ENCODE measurements around the gene GSTM1.
"Not testable (repeated sequence)": the region's sequence is repeated elsewhere in the genome, so short reads cannot be mapped to it uniquely, and the experiment has no call there.

Gene GSTM1

DNA sequence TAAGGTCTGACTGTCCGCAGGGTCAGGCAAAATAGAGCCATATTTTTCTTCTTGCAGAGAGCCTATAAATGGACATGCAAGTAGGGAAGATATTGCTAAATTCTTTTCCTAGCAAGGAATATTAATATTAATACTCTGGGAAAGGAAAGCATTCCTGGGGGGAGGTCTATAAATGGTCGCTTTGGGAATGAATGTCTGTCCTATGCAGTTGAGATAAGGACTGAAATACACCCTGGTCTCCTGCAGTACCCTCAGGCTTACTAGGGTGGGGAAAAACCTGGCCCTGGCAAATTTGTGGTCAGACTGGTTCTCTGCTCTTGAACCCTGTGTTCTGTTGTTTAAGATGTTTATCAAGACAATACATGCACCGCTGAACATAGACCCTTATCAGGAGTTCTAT lies 15.3 kb downstream of the GSTM1 start:
- DNase-seq (ENCODE audit: low read depth), result not testable (repeated sequence)

DNA sequence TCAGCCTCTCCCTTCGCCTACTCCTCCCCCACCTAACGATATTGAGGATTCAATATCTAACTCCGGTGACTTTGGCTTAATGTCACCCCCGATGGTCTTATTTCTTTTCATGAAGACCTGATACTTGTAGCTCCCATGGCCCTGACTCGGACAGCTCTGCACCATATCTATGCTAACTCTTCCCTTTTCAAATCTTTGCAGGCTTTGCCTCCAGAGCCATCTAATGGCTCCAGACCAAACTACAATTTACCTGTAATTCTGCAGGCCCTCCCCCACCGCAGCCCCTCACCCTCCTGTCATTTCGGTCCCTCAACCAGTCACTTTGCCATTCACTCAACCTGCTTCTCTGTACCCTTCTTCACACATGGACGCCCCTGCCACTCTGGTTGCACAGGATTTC lies 16.6 kb downstream of the GSTM1 start:
- no peak for DNase-seq (ENCODE audit: low read depth)

DNA sequence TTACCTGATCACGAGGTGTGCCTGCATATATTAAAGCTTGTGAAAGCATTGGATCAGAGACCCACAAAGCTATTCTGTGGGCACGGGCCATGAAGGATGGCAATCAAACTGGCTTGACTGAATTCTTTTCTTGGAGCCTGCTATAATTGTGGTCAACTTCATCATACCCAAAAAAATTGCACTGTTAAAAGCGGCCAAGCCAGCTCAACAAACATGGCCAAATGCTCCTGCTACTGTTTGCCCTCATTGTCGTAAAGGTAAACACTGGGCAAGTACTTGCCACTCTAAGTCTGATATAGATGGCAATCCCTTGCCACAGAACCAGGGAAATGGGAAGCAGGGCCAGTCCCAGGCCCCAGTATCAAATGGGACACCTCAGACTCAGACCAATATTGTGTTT lies 17.8 kb downstream of the GSTM1 start:
- no peak for DNase-seq (ENCODE audit: low read depth)

DNA sequence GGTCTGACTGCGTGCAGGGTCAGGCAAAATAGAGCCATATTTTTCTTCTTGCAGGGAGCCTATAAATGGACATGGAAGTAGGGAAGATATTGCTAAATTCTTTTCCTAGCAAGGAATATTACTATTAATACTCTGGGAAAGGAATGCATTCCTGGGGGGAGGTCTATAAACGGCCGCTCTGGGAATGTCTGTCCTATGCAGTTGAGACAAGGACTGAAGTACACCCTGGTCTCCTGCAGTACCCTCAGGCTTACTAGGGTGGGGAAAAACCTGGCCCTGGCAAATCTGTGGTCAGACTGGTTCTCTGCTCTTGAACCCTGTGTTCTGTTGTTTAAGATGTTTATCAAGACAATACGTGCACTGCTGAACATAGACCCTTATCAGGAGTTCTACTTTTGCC lies 21.3 kb downstream of the GSTM1 start:
- DNase-seq (ENCODE audit: low read depth), result not testable (repeated sequence)

DNA sequence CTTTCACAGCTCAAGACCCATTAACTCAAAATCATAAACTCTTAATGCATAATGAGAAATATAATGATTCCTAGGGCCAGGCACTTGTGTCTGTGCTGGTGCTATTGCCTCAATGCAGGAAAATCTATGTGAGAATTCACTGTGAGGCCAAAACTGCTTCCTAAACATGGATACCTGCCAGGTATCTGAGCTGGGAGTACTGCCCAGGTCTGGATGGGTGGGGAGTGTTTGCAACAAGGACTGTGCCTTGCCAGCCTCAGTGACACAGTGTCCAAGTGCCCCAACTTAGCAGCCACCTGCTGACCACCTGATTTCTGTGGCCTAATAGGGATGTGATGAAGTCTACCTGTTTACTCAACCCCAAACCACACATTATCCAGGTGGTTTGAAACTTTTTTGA lies 22.2 kb downstream of the GSTM1 start:
- not testable (repeated sequence) for DNase-seq (ENCODE audit: low read depth)

DNA sequence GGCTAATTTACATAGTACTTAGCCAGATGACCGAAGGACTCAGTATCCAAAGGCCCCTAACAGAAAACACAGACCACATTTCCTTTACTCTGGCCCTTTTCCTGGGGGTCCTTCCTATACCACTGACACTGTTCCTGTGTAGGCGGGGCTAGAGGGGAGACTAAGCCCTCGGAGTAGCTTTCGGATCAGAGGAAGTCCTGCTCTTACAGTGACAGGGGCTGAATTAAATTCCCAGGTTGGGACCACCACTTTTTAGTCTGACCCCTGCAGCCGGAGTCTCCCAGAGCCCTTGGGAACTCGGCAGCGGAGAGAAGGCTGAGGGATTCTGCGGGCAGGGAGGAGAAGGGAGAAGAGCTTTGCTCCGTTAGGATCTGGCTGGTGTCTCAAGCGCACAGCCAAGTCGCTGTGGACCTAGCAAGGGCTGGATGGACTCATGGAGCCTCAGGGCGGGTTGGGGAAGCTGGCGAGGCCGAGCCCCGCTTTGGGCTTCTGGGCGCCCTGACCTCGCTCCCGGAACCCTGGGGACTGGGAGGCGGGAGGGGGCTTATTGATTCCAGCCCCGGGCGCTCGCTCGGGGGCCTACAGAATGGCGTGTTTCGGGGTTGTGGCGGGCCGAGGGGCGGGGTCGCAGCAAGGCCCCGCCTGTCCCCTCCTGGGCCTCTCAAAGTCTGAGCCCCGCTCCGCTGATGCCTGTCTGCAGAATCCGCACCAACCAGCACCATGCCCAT lies 24.1 kb downstream of the GSTM1 start, which contains the start of gene GSTM5:
Gene GSTM5, plus strand, starts transcription at position 659 of the 728 bp plus-strand sequence. Its CDS starts 62 bp downstream, at position 721.
- DNase-seq (ENCODE audit: low read depth), result not testable (repeated sequence)

DNA sequence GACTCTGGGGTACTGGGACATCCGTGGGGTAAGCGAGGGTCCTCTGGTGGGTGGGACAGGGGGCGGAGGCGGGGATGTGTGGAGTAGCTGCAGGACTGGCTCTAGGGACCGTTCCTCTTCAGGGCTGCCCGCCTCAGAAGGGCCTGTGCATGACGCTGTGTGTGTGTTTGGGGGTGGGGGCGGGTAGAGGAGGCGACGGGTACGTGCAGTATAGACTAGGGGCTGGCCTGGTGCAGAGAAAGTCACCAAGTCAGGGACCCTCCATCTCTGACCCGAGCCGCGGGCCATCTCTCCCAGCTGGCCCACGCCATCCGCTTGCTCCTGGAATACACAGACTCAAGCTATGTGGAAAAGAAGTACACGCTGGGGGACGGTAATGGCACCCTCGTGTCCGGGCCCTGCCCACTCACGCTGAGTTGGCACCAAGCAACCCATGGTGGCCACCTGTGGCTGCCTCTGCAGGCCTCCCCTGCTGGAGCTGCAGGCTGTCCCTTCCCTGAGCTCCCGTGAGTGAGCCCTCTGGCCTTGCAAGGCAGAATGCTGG lies 24.8 kb downstream of the GSTM1 start:
- no peak for DNase-seq (ENCODE audit: low read depth)

DNA sequence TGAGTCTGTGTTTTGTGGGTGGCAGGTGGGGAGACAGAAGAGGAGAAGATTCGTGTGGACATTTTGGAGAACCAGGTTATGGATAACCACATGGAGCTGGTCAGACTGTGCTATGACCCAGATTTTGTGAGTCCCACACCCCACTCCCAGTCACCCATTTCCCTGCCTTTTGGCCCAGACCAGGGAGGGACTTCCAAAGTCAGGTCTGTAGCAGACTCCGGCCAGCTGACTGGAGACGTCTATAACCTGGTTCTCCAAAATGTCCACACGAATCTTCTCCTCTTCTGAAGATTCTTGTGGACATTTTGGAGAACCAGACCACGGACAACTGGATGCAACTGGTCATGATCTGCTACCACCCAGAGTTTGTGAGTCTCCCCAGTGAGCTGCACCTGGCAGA lies 26.0 kb downstream of the GSTM1 start:
- DNase-seq (ENCODE audit: low read depth), result no peak

DNA sequence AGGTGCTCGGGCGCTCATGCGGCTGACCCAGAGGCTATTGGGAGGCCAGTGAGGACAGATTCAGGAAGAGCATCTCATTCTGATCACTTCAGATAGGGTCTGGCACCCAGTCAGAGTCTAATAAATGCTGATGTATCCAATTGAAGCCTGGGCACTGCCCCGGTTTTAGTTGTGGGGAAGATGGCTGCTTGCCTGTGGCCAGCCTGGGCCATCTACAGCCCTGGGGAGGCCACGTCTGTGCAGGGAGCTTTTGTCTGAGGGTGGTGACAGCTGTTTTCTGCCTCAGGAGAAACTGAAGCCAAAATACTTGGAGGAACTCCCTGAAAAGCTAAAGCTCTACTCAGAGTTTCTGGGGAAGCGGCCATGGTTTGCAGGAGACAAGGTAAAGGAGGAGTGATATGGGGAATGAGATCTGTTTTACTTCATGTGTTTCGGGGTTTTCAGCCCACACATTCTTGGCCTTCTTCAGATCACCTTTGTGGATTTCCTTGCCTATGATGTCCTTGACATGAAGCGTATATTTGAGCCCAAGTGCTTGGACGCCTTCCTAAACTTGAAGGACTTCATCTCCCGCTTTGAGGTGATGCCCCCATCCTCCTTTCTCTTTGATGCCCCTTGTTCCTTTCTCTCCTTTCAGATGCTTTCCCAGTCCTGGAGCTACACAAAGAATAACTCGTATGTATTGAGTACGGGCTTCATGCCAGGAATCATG lies 27.2 kb downstream of the GSTM1 start:
- no peak for DNase-seq (ENCODE audit: low read depth)

DNA sequence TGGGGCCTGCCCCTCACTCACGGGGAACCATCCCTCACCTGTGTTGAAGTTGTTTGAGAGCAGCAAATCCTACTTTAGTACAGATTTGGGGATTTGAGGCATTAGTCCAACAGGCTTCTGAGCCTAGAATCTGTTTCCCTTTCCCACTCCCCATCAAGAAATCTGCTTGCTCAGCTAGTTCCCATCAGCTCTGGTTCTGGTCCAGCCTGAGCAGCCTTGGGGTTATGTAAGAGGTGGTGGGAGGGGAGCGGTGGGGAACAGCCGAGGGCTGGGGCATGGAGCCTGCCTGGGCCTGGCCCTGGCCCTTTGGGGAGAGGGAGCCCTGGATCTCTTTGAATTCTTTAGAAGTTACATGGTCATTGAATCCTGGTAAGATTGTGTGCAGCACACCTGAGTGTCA lies 28.5 kb downstream of the GSTM1 start:
- no peak for DNase-seq (ENCODE audit: low read depth)

DNA sequence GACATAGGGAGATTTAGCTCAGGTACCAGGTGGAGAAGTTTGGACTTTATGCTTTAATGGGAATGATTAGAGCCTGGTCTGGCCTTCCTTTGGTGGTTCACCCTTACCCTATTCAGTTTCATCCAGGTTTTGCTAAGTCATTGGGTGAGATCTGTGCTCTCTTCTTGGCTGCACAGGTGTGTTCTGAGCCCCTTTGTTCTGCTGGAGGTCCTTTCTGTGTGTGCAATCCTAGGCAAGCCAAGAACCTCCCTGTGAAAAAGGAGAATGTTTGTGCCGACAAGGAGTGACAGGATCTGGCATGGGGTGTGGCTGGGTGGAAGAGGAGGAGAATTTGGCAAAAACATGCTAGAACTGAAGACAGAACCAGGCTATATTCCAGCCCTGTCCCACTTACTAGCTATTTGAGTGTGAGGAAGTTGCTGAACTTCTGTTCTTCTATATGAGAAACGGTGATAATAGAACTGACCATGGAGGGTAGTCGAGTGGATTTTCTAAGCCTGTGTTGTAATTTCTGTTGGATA lies 29.0 kb downstream of the GSTM1 start:
- DNase-seq (ENCODE audit: low read depth), result no peak

DNA sequence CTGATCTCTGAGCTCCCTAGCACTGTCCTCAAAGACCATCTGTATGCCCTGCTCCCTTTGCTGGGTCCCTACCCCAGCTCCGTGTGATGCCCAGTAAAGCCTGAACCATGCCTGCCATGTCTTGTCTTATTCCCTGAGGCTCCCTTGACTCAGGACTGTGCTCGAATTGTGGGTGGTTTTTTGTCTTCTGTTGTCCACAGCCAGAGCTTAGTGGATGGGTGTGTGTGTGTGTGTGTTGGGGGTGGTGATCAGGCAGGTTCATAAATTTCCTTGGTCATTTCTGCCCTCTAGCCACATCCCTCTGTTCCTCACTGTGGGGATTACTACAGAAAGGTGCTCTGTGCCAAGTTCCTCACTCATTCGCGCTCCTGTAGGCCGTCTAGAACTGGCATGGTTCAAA lies 30.1 kb downstream of the GSTM1 start:
- DNase-seq (ENCODE audit: low read depth), result no peak

DNA sequence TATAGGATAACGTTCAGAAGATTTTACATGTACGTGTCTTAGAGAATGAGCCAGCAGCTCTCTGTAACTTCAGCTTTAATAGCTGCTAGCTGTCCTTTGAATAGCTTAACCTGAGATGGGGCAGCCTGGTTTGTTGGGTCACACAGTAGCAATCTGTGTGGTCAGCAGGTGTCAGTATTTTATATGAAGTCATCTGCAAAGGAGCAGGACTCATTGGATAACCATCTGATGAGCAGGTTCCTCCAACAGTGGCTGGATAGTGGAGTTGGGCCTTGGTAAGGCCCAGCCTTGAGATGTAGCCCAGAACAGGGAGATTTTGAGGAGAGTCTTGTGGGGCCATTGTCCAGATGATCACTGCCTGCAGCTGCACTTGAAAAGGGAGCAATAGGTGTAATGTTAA lies 30.9 kb downstream of the GSTM1 start:
- DNase-seq (ENCODE audit: low read depth), result no peak

DNA sequence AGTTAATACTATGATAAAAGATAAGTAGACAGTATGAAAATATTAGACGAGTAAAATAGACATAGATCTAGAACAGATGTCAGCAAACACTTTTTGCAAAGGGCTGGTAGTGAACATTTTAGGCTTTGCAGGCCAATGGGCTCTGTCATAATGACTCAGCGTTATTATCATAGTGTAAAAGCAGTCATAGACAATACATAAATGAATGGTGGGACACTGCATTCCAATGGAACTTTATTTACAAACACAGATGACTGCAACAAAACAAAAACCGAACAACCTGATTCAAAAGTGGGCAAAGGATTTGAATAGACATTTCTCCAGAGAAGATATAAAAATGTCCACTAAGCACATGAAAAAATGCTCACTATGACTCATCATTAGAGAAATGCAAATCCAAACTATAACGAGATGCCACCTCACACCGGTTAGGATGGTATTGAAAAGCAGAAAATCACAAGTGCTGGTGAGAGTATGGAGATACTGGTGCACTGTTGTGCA lies 31.8 kb downstream of the GSTM1 start:
- no peak for DNase-seq (ENCODE audit: low read depth)

DNA sequence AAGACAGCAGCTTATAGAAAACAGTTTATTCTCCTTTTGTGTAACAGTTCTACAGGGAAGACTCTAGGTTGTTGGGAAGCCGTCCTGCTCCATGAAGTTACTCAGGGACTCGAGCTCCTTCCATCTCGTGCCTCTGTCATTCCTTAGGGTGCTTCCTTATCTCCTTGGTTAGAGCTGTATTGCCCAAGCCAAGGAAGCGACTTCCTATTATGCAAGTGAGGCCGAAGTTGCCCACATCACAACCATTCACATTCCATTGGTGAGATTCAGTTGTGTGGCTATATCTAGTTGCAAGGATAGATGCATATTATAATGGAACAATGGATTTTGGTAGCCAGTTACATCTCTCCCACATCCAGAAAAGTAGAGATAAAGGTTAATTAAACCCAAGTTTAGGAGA lies 33.4 kb downstream of the GSTM1 start:
- no peak for DNase-seq (ENCODE audit: low read depth)

DNA sequence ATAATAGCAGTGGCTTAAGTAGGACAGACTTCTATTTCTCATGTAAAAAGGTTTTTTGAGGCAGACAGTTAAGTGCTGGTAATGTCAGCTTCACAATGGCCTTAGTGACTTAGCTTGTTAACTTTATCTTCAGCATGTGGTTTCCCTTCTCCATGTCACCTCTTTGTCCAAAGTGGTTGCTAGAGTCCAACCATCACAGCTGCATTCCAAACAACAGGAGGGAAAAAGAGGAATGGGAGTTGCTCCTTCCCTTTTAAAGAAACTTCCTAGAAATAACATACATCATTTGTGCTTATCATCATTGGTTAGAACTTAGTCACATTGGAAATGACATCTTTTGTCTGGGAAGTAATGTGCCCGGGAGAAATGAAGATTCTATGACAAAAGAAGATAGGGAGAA lies 34.4 kb downstream of the GSTM1 start:
- no peak for DNase-seq (ENCODE audit: low read depth)

DNA sequence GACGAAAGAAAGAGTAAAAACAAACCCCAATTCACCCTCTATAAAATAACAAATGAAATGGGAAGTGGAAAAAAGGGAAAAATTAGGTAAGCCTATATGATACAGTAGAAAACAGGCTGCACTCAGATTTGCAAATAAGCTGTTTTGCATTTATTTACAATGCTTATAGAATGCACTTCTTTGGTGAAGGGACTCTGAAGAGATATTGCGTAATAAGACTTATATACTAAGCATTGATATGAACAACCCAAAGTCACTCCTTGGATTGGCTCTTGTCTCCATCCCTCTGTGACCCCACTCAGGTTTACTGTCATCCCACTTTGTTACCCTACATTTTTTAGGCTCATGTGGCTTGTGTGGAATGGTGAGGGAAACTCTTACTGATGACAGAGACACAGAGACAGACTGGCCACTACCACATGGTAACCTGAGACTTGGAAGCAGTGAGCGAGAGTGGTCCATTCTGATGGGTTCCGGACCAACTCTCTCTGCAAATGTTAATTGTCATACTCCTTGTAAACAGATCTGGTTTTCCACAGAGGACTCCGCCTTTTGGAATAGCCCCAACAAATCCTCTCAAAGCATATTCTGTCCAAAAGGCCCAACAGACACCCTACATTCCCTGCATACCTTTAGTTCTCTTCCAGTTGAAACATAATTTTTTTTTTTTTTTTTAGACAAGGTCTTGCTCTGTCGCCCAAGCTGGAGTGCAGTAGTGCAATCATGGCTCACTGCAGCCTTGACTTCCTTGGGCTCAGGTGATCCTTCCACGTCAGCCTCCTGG lies 35.5 kb downstream of the GSTM1 start:
- no peak for DNase-seq (ENCODE audit: low read depth)

DNA sequence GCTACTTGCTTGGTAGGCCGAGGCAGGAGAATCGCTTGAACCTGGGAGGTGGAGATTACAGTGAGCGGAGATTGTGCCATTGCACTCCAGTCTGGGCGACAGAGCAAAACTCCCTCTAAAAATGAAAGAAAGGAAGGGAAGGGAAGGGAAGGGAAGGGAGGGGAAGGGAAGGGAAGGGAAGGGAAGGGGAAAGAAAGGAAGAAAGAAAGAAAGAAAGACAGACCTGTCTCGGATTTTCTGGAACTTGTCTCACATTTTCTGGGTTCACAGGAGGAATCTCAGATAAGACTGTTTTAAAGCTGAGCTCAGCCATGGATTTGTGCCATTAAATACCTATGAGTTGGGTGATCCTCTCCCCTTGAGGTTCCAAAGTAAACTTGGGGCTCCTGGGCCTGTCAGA lies 37.3 kb downstream of the GSTM1 start:
- DNase-seq (ENCODE audit: low read depth), result no peak

DNA sequence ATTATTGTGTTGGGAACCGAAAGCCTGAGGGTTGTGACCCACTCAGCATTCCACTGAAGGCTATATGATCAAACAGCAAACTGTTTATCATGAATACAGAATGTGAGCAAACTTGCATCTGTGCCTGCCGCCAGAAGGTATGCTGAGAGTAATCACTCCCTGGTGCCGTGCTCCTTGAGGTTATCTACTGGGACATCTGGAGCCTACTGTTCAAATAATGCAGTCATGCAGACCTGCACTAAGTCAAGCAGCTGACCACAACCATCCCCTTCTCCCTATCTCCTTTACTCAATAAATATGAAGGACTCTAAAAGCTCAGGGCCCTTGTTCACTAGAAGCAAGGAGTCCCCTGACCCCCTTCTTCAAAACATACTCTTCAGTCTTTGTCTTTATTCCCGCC lies 37.9 kb downstream of the GSTM1 start:
- no peak for DNase-seq (ENCODE audit: low read depth)

DNA sequence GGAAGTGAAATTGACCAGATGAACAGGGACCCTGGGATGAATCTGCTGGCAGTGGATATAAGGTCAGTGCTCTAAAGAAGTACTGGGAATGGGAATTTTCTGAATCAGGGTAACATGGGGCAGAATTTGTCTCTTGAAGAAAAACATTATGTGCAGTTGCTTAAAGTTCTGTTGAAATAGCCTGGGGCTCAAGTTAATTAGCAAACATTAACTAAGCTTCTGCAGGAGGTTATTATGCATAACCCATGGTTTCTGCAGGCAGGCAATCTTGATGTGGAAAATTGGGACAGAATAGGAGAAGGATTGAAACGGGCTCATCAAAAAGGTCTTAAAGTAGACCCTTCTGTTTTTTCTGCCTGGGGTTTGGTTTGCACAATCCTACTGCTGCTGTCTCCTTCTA lies 38.4 kb downstream of the GSTM1 start:
- no peak for DNase-seq (ENCODE audit: low read depth)

DNA sequence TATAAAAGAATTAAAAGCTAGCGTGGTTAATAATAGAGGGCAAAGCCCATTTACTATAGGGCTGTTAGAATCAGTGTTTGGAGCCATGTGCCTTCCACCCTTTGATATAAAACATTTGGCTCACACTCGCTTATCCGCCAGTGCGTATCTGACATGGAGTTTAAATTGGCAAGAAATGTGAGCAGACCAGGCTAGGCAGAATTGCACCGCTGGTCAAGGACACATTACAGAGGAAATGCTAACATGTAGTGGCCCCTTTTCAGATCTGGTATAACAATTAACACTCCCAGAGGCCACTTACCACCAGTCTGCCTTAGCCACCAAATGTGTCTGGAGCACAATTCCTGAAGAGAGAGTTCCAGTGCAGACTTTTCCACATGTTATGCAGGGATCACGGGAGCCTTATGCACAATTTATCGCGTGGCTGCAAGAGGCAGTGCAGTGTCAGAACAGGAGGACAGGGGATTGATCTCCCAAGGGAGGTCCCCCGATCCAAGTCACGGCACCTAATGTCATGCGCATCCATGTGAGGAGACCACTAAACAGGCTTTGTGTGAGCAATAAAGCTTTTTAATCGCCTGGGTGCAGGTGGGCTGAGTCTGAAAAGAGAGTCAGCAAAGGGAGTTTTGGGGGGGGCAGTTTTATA lies 39.2 kb downstream of the GSTM1 start:
- no peak for DNase-seq (ENCODE audit: low read depth)

DNA sequence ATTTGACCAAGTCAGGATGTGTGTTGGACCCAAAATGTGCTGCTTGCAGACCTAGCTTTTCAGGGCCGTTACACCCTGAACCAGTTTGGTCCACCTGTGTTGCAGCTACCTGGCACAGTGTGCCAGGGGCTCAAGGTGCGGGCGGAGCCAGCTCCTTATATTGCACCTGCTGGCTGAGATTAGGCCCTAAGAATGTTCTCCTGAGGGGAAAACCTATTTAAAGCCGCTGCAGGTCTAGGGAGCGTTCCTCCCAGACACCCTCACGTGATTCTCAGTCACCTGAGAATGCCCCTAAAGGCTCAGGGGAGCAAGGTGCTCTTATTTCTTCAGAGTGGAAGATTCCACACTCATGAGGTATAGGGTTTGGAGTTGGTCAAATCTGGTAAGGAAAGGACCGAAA lies 41.3 kb downstream of the GSTM1 start:
- DNase-seq (ENCODE audit: low read depth), result no peak

All from stimulated activated CD8-positive, alpha-beta memory T cell treated with anti-CD3 and anti-CD28 coated beads, Interleukin-7, amount 100 ng/mL, for 24 hours (primary cell).